T-helper 2 cell treated with Interferon-gamma antibody and Interleukin-4, amounts not matched to agents 5 μg/mL and 100 μg/mL, for 36 hours (primary cell): ENCODE measurements around the gene MAN2A1.
"Not testable (repeated sequence)": the region's sequence is repeated elsewhere in the genome, so short reads cannot be mapped to it uniquely, and the experiment has no call there.

ENCODE experiments used
- DNase-seq: peaks from one replicate; pipeline ENCODE4 v3.0.0; 2021; ENCODE audit warnings: low spot score
- H3K27ac Mint-ChIP-seq: one replicate; pipeline ENCODE4 v1.8.0; 2021; ENCODE audit warnings: mild to moderate bottlenecking, mixed read lengths
- H3K27me3 Mint-ChIP-seq: one replicate; pipeline ENCODE4 v1.8.0; 2021; ENCODE audit warnings: low read depth, mixed read lengths
- H3K36me3 Mint-ChIP-seq: one replicate; pipeline ENCODE4 v1.8.0; 2021; ENCODE audit warnings: low read depth, mixed read lengths
- H3K4me1 Mint-ChIP-seq: one replicate; pipeline ENCODE4 v1.8.0; 2021; ENCODE audit warnings: low read depth, mixed read lengths
- H3K4me3 Mint-ChIP-seq: one replicate; pipeline ENCODE4 v1.8.0; 2022; ENCODE audit warnings: mild to moderate bottlenecking, moderate library complexity, mixed read lengths
- H3K9me3 Mint-ChIP-seq: one replicate; pipeline ENCODE4 v1.8.0; 2021; ENCODE audit warnings: mixed read lengths

The MAN2A1 gene

GRCh38 chr5:109760130-109760529 lies 70.4 kb downstream of the MAN2A1 start:
- not testable (repeated sequence) for H3K27me3 Mint-ChIP-seq, H3K27ac Mint-ChIP-seq, H3K4me1 Mint-ChIP-seq, H3K4me3 Mint-ChIP-seq, DNase-seq
- peaks cover 18% of the 10 kb centered on the region for H3K9me3 Mint-ChIP-seq
- H3K36me3 Mint-ChIP-seq, result peaks cover 37% of the 10 kb centered on the region

- DNase-seq, result no peak
- Mint-ChIP-seq H3K4me3 (no peak overlapping the region), H3K27me3 (no peaks in the 10 kb centered on the region), H3K9me3 (peaks cover 18% of the 10 kb centered on the region), H3K36me3 (peaks cover 32% of the 10 kb centered on the region), H3K27ac (no peak overlapping the region), H3K4me1 (peaks cover 4% of the 10 kb centered on the region)
These were observed 73.1 kb downstream of the MAN2A1 start for GRCh38 chr5:109762821-109763220.

- DNase-seq, result no peak
- Mint-ChIP-seq H3K4me3 (no peak overlapping the region), H3K36me3 (peaks cover 26% of the 10 kb centered on the region), H3K27me3 (no peaks in the 10 kb centered on the region), H3K4me1 (no peaks in the 10 kb centered on the region), H3K27ac (no peak overlapping the region), H3K9me3 (peaks cover 6% of the 10 kb centered on the region)
These were observed 77.7 kb downstream of the MAN2A1 start for GRCh38 chr5:109767184-109767995.

- DNase-seq, result no peak
- Mint-ChIP-seq H3K9me3 (peaks cover under 1% of the 10 kb centered on the region), H3K36me3 (peaks cover 20% of the 10 kb centered on the region), H3K4me3 (no peak overlapping the region), H3K27me3 (no peaks in the 10 kb centered on the region), H3K4me1 (no peaks in the 10 kb centered on the region), H3K27ac (no peak overlapping the region)
These were observed 78.3 kb downstream of the MAN2A1 start for GRCh38 chr5:109767997-109768396.

GRCh38 chr5:109769597-109770291 lies 80.0 kb downstream of the MAN2A1 start:
- H3K27me3 Mint-ChIP-seq, result no peaks in the 10 kb centered on the region
- no peak overlapping the region for H3K27ac Mint-ChIP-seq
- no peaks in the 10 kb centered on the region for H3K9me3 Mint-ChIP-seq
- H3K36me3 Mint-ChIP-seq, result peaks cover 15% of the 10 kb centered on the region
- H3K4me3 Mint-ChIP-seq, result no peak overlapping the region
- H3K4me1 Mint-ChIP-seq, result peaks cover 2% of the 10 kb centered on the region
- DNase-seq, result no peak

GRCh38 chr5:109775130-109775529 lies 85.4 kb downstream of the MAN2A1 start:
- Mint-ChIP-seq H3K9me3 (no peaks in the 10 kb centered on the region), H3K4me1 (peaks cover 2% of the 10 kb centered on the region), H3K27me3 (no peaks in the 10 kb centered on the region), H3K36me3 (peaks cover 20% of the 10 kb centered on the region), H3K27ac (no peak overlapping the region), H3K4me3 (no peak overlapping the region)
- DNase-seq, result no peak

GRCh38 chr5:109779036-109779735 lies 89.5 kb downstream of the MAN2A1 start:
- peaks cover 21% of the 10 kb centered on the region for H3K36me3 Mint-ChIP-seq
- H3K4me3 Mint-ChIP-seq, result no peak overlapping the region
- no peaks in the 10 kb centered on the region for H3K4me1 Mint-ChIP-seq
- H3K9me3 Mint-ChIP-seq, result no peaks in the 10 kb centered on the region
- H3K27ac Mint-ChIP-seq, result no peak overlapping the region
- DNase-seq, result no peak
- H3K27me3 Mint-ChIP-seq, result no peaks in the 10 kb centered on the region

GRCh38 chr5:109784687-109785086 lies 95.0 kb downstream of the MAN2A1 start:
- peaks cover 21% of the 10 kb centered on the region for H3K36me3 Mint-ChIP-seq
- no peak for DNase-seq

GRCh38 chr5:109786206-109786855 lies 96.6 kb downstream of the MAN2A1 start:
- Mint-ChIP-seq H3K27ac (no peak overlapping the region), H3K27me3 (no peaks in the 10 kb centered on the region), H3K36me3 (peaks cover 26% of the 10 kb centered on the region), H3K9me3 (no peaks in the 10 kb centered on the region), H3K4me1 (peaks cover 9% of the 10 kb centered on the region), H3K4me3 (no peak overlapping the region)
- DNase-seq, result no peak

More at GRCh38 chr5:109784687-109785086, 95.0 kb downstream of the MAN2A1 start:
- no peaks in the 10 kb centered on the region for H3K9me3 Mint-ChIP-seq
- H3K4me3 Mint-ChIP-seq, result no peak overlapping the region
- H3K27me3 Mint-ChIP-seq, result no peaks in the 10 kb centered on the region
- peaks cover 9% of the 10 kb centered on the region for H3K4me1 Mint-ChIP-seq
- H3K27ac Mint-ChIP-seq, result no peak overlapping the region

GRCh38 chr5:109788596-109788995 lies 98.9 kb downstream of the MAN2A1 start:
- peaks cover 9% of the 10 kb centered on the region for H3K4me1 Mint-ChIP-seq
- H3K27ac Mint-ChIP-seq, result no peak overlapping the region
- H3K9me3 Mint-ChIP-seq, result peaks cover 6% of the 10 kb centered on the region
- H3K36me3 Mint-ChIP-seq, result peaks cover 37% of the 10 kb centered on the region
- no peak for DNase-seq
- no peaks in the 10 kb centered on the region for H3K27me3 Mint-ChIP-seq
- H3K4me3 Mint-ChIP-seq, result no peak overlapping the region

- Mint-ChIP-seq H3K9me3 (peaks cover 6% of the 10 kb centered on the region), H3K27me3 (no peaks in the 10 kb centered on the region), H3K4me3 (no peak overlapping the region), H3K36me3 (peaks cover 51% of the 10 kb centered on the region), H3K4me1 (peaks cover 6% of the 10 kb centered on the region), H3K27ac (no peak overlapping the region)
- DNase-seq, result no peak
These were observed 102.9 kb downstream of the MAN2A1 start for GRCh38 chr5:109792613-109793012.

- Mint-ChIP-seq H3K4me3 (no peak overlapping the region), H3K9me3 (no peaks in the 10 kb centered on the region), H3K4me1 (no peaks in the 10 kb centered on the region), H3K36me3 (peaks cover 11% of the 10 kb centered on the region), H3K27me3 (no peaks in the 10 kb centered on the region), H3K27ac (no peak overlapping the region)
- DNase-seq, result no peak
These were observed 114.1 kb downstream of the MAN2A1 start for GRCh38 chr5:109803854-109804253.

GRCh38 chr5:109805472-109805871 lies 115.7 kb downstream of the MAN2A1 start:
- H3K4me1 Mint-ChIP-seq, result no peaks in the 10 kb centered on the region
- no peak overlapping the region for H3K4me3 Mint-ChIP-seq
- H3K9me3 Mint-ChIP-seq, result no peaks in the 10 kb centered on the region
- DNase-seq, result no peak
- H3K27me3 Mint-ChIP-seq, result no peaks in the 10 kb centered on the region
- peaks cover 15% of the 10 kb centered on the region for H3K36me3 Mint-ChIP-seq
- no peak overlapping the region for H3K27ac Mint-ChIP-seq
